HEK293 (cell line): ENCODE results near the gene DENR.

ENCODE experiments used
- CTCF ChIA-PET: fragments of 350-600 bp; formaldehyde crosslinking; extraction: SDS; loops from one replicate; lab custom pipeline; 2021; ENCODE audit warnings: antibody characterized with exemption; lab: Yijun Ruan, JAX
- POLR2A ChIA-PET: fragments of 300-600 bp; formaldehyde crosslinking; extraction: SDS; loops from one replicate; lab custom pipeline; 2020; ENCODE audit warnings: antibody characterized with exemption, inconsistent platforms; lab: Yijun Ruan, JAX
- H3K27ac ChIP-seq: fragments of 200-500 bp; sonication (Bioruptor generic); 2 replicates; pipeline ENCODE4 v1.5.1; 2014; ENCODE audit warnings: low read depth, low read length, control low read depth, inconsistent platforms; ENCODE audit errors: extremely low read depth
- H3K36me3 ChIP-seq, 2 experiments: fragments of 200-500 bp in 1 of 2; sonication (Bioruptor generic) in 1 of 2; 1 replicate in 1 of 2; 2 replicates in 1 of 2; pipeline ENCODE4 v1.5.1; 2014 to 2017; ENCODE audit warnings: inconsistent platforms in 2 of 2, low read length in 2 of 2; ENCODE audit not compliant: control insufficient read depth in 2 of 2, insufficient read depth in 1 of 2
- H3K4me1 ChIP-seq: fragments of 200-500 bp; sonication (Bioruptor generic); 2 replicates; pipeline ENCODE4 v1.5.1; 2014; ENCODE audit warnings: mild to moderate bottlenecking, low read length, inconsistent platforms; ENCODE audit not compliant: control insufficient read depth, insufficient read depth
- H3K4me3 ChIP-seq: 2 replicates; pipeline ENCODE4 v1.5.1; 2011; ENCODE audit warnings: low read depth, mild to moderate bottlenecking, control low read depth, low read length, moderate library complexity
- H3K9me3 ChIP-seq: fragments of 200-500 bp; sonication (Bioruptor generic); 2 replicates; pipeline ENCODE4 v1.5.1; 2014; ENCODE audit warnings: low read depth, low read length, inconsistent platforms; ENCODE audit not compliant: control insufficient read depth, insufficient read depth
- INSM2 ChIP-seq: fragments of 450-650 bp; formaldehyde crosslinking; IDR thresholded peaks from 2 replicates; pipeline ENCODE4 v1.5.1; 2016; ENCODE audit warnings: missing biosample characterization, missing genetic modification characterization
- PRDM1 ChIP-seq: fragments of 450-650 bp; formaldehyde crosslinking; IDR thresholded peaks from 2 replicates; pipeline ENCODE4; 2016; ENCODE audit warnings: missing biosample characterization, missing genetic modification characterization
- SCRT1 ChIP-seq: fragments of 450-650 bp; formaldehyde crosslinking; IDR thresholded peaks from 2 replicates; pipeline ENCODE4 v1.5.1; 2016; ENCODE audit warnings: missing biosample characterization, missing genetic modification characterization, borderline replicate concordance
- SP3 ChIP-seq: fragments of 450-650 bp; formaldehyde crosslinking; IDR thresholded peaks from 2 replicates; pipeline ENCODE4 v1.5.1; 2016; ENCODE audit warnings: missing biosample characterization, missing genetic modification characterization
- TSHZ1 ChIP-seq: fragments of 450-650 bp; formaldehyde crosslinking; IDR thresholded peaks from 2 replicates; pipeline ENCODE4 v1.5.1; 2016; ENCODE audit warnings: missing biosample characterization, missing genetic modification characterization, borderline replicate concordance
- ZBTB21 ChIP-seq: fragments of 450-650 bp; formaldehyde crosslinking; IDR thresholded peaks from 2 replicates; pipeline ENCODE4 v1.5.1; 2017; ENCODE audit warnings: missing biosample characterization, missing genetic modification characterization
- ZNF114 ChIP-seq: fragments of 450-650 bp; formaldehyde crosslinking; IDR thresholded peaks from 2 replicates; pipeline ENCODE4 v1.5.0; 2017; ENCODE audit warnings: missing biosample characterization, missing genetic modification characterization
- ZNF148 ChIP-seq: fragments of 450-650 bp; formaldehyde crosslinking; IDR thresholded peaks from 2 replicates; pipeline ENCODE4 v1.5.0; 2017; ENCODE audit warnings: missing biosample characterization, missing genetic modification characterization, borderline replicate concordance
- ZNF2 ChIP-seq: fragments of 450-650 bp; formaldehyde crosslinking; IDR thresholded peaks from 2 replicates; pipeline ENCODE4 v1.5.1; 2016; ENCODE audit warnings: missing biosample characterization, missing genetic modification characterization
- ZNF221 ChIP-seq: fragments of 450-650 bp; formaldehyde crosslinking; IDR thresholded peaks from 2 replicates; pipeline ENCODE4 v1.5.1; 2017; ENCODE audit warnings: missing biosample characterization, missing genetic modification characterization, borderline replicate concordance
- ZNF548 ChIP-seq: fragments of 450-650 bp; formaldehyde crosslinking; IDR thresholded peaks from 2 replicates; pipeline ENCODE4 v1.5.1; 2016; ENCODE audit warnings: missing biosample characterization, missing genetic modification characterization
- ZNF585B ChIP-seq: fragments of 450-650 bp; formaldehyde crosslinking; IDR thresholded peaks from 2 replicates; pipeline ENCODE4 v1.5.1; 2016; ENCODE audit warnings: missing biosample characterization, missing genetic modification characterization
- ZNF777 ChIP-seq: fragments of 450-650 bp; formaldehyde crosslinking; IDR thresholded peaks from 2 replicates; pipeline ENCODE4 v1.5.1; 2017; ENCODE audit warnings: missing biosample characterization, missing genetic modification characterization, borderline replicate concordance
- ZNF792 ChIP-seq: fragments of 450-650 bp; formaldehyde crosslinking; IDR thresholded peaks from 2 replicates; pipeline ENCODE4 v1.5.1; 2016; ENCODE audit warnings: missing biosample characterization, missing genetic modification characterization
- ZSCAN23 ChIP-seq: fragments of 450-650 bp; formaldehyde crosslinking; IDR thresholded peaks from 2 replicates; pipeline ENCODE4 v1.5.1; 2016; ENCODE audit warnings: missing biosample characterization, missing genetic modification characterization
- TF ChIP-seq, protein P1 (sequence below): fragments of 450-650 bp; formaldehyde crosslinking; IDR thresholded peaks from 2 replicates; pipeline ENCODE4 v1.5.1; 2016; ENCODE audit warnings: missing biosample characterization, missing genetic modification characterization, low read depth
- TF ChIP-seq, protein P2 (sequence below): fragments of 450-650 bp; formaldehyde crosslinking; IDR thresholded peaks from 2 replicates; pipeline ENCODE4 v1.5.1; 2016; ENCODE audit warnings: missing biosample characterization, missing genetic modification characterization

DENR gene

GRCh38 chr12:122732170-122732569 lies 20.5 kb upstream of the DENR start:
- H3K36me3 ChIP-seq: no peaks in the 10 kb centered on the region
- H3K27ac ChIP-seq: no peak overlapping the region
- CTCF ChIA-PET: no interaction called here
- no peaks in the 10 kb centered on the region for H3K4me1 ChIP-seq
- H3K4me3 ChIP-seq: no peak overlapping the region
- TF ChIP-seq, protein P1, sequence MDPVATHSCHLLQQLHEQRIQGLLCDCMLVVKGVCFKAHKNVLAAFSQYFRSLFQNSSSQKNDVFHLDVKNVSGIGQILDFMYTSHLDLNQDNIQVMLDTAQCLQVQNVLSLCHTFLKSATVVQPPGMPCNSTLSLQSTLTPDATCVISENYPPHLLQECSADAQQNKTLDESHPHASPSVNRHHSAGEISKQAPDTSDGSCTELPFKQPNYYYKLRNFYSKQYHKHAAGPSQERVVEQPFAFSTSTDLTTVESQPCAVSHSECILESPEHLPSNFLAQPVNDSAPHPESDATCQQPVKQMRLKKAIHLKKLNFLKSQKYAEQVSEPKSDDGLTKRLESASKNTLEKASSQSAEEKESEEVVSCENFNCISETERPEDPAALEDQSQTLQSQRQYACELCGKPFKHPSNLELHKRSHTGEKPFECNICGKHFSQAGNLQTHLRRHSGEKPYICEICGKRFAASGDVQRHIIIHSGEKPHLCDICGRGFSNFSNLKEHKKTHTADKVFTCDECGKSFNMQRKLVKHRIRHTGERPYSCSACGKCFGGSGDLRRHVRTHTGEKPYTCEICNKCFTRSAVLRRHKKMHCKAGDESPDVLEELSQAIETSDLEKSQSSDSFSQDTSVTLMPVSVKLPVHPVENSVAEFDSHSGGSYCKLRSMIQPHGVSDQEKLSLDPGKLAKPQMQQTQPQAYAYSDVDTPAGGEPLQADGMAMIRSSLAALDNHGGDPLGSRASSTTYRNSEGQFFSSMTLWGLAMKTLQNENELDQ (tag by site-specific recombination): no peak
- TF ChIP-seq TSHZ1 (tag by site-specific recombination): no peak
- no peak for TF ChIP-seq ZNF585B (tag by site-specific recombination)
- TF ChIP-seq ZNF777: no peak
- no peak for TF ChIP-seq INSM2 (tag by site-specific recombination)
- no peak for TF ChIP-seq ZNF114 (tag by site-specific recombination)
- TF ChIP-seq ZBTB21: no peak
- TF ChIP-seq ZNF2 (tag by site-specific recombination): no peak
- TF ChIP-seq SP3 (tag by site-specific recombination): no peak
- no peak for TF ChIP-seq ZSCAN23 (tag by site-specific recombination)
- no peak for TF ChIP-seq ZNF221 (tag by site-specific recombination)
- TF ChIP-seq SCRT1: no peak
- TF ChIP-seq ZNF792 (tag by site-specific recombination): no peak
- TF ChIP-seq PRDM1 (tag by site-specific recombination): no peak
- TF ChIP-seq ZNF548 (tag by site-specific recombination): no peak
- TF ChIP-seq, protein P2, sequence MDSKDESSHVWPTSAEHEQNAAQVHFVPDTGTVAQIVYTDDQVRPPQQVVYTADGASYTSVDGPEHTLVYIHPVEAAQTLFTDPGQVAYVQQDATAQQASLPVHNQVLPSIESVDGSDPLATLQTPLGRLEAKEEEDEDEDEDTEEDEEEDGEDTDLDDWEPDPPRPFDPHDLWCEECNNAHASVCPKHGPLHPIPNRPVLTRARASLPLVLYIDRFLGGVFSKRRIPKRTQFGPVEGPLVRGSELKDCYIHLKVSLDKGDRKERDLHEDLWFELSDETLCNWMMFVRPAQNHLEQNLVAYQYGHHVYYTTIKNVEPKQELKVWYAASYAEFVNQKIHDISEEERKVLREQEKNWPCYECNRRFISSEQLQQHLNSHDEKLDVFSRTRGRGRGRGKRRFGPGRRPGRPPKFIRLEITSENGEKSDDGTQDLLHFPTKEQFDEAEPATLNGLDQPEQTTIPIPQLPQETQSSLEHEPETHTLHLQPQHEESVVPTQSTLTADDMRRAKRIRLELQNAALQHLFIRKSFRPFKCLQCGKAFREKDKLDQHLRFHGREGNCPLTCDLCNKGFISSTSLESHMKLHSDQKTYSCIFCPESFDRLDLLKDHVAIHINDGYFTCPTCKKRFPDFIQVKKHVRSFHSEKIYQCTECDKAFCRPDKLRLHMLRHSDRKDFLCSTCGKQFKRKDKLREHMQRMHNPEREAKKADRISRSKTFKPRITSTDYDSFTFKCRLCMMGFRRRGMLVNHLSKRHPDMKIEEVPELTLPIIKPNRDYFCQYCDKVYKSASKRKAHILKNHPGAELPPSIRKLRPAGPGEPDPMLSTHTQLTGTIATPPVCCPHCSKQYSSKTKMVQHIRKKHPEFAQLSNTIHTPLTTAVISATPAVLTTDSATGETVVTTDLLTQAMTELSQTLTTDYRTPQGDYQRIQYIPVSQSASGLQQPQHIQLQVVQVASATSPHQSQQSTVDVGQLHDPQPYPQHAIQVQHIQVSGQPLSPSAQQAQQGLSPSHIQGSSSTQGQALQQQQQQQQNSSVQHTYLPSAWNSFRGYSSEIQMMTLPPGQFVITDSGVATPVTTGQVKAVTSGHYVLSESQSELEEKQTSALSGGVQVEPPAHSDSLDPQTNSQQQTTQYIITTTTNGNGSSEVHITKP: no peak
- no peak for TF ChIP-seq ZNF148 (tag by site-specific recombination)
- no peaks in the 10 kb centered on the region for H3K9me3 ChIP-seq
- POLR2A ChIA-PET: no interaction called here
